Caco-2 (cell line): ENCODE data around the gene ASXL1. TPM values are rescaled to one million over a fixed set of nuclear protein-coding genes. Genes with fewer than 3 reads are reported as not detected.

ENCODE experiments used
- BruUV-seq: library from RNA; stranded (reverse); fragments of 400-500 nt; replicated peaks from 2 replicates; lab custom pipeline; 2021; lab: Mats Ljungman, UMichigan
- CTCF ChIA-PET: fragments of 300-600 bp; sonication (Branson Sonifier 250); formaldehyde crosslinking; loops from one replicate; lab custom pipeline; 2022; ENCODE audit warnings: antibody characterized with exemption; lab: Charles Lee
- POLR2A ChIA-PET: fragments of 300-600 bp; sonication (Branson Sonifier 250); formaldehyde crosslinking; loops from one replicate; lab custom pipeline; 2022; ENCODE audit warnings: antibody characterized with exemption; lab: Charles Lee
- DNase-seq, 2 experiments: peaks; one replicate each; pipeline versions ENCODE4 v3.0.0 to v3.0.0-alpha.2; 2020 to 2022
- H3K27me3 ChIP-seq: replicated peaks from 2 replicates; pipeline ENCODE4 v1.6.0; 2011; ENCODE audit warnings: low read length; ENCODE audit not compliant: control insufficient read depth, insufficient read depth
- H3K36me3 ChIP-seq: 2 replicates; pipeline ENCODE4 v1.5.1; 2011; ENCODE audit warnings: low read length; ENCODE audit not compliant: control insufficient read depth, insufficient read depth
- H3K4me1 ChIP-seq: fragments of 250-450 bp; sonication (Bioruptor Pico); 2 replicates; pipeline ENCODE4 v1.5.1; 2020; ENCODE audit warnings: mild to moderate bottlenecking
- H3K4me3 ChIP-seq: 2 replicates; pipeline ENCODE4 v1.5.1; 2011; ENCODE audit warnings: low read depth, mild to moderate bottlenecking, control low read depth, low read length
- H3K9me3 ChIP-seq: fragments of 250-450 bp; sonication (Bioruptor Pico); 2 replicates; pipeline ENCODE4 v1.5.1; 2020; ENCODE audit warnings: mild to moderate bottlenecking, moderate library complexity
- H3K27ac Mint-ChIP-seq: one replicate; pipeline ENCODE4 v1.8.0; 2022; ENCODE audit warnings: mixed read lengths; ENCODE audit not compliant: unreplicated experiment
- H3K27me3 Mint-ChIP-seq: one replicate; pipeline ENCODE4 v1.8.0; 2022; ENCODE audit warnings: mixed read lengths; ENCODE audit not compliant: insufficient read depth, unreplicated experiment
- H3K36me3 Mint-ChIP-seq: one replicate; pipeline ENCODE4 v1.8.0; 2022; ENCODE audit warnings: mild to moderate bottlenecking, mixed read lengths; ENCODE audit not compliant: insufficient read depth, unreplicated experiment
- H3K4me1 Mint-ChIP-seq: one replicate; pipeline ENCODE4 v1.8.0; 2022; ENCODE audit warnings: low read depth, mixed read lengths; ENCODE audit not compliant: unreplicated experiment
- H3K4me3 Mint-ChIP-seq: one replicate; pipeline ENCODE4 v1.8.0; 2022; ENCODE audit warnings: mild to moderate bottlenecking, moderate library complexity, mixed read lengths; ENCODE audit not compliant: unreplicated experiment
- H3K9me3 Mint-ChIP-seq: one replicate; pipeline ENCODE4 v1.8.0; 2022; ENCODE audit warnings: mixed read lengths; ENCODE audit not compliant: unreplicated experiment
- intact Hi-C: fragments of 100-400 bp; cut with micrococcal nuclease; formaldehyde crosslinking; loops from one replicate; pipeline ENCODE4 v1.10.0; 2022; ENCODE audit not compliant: unreplicated experiment
- total RNA-seq: library from RNA; stranded (reverse); gene quantifications from 2 replicates; pipeline ENCODE4 v1.2.3, GENCODE V29; 2022
- TF ChIP-seq, protein P1 (sequence below), 2 experiments: fragments of 200-600 bp in 1 of 2; IDR thresholded peaks; 1 replicate in 1 of 2; 2 replicates in 1 of 2; pipeline versions ENCODE4 v1.5.1 to v1.8.0; 2011 to 2022; ENCODE audit warnings: antibody characterized with exemption in 1 of 2, control low read depth in 1 of 2, inconsistent platforms in 1 of 2, low read depth in 1 of 2, low read length in 1 of 2, mild to moderate bottlenecking in 1 of 2, moderate library complexity in 1 of 2; ENCODE audit not compliant: insufficient read depth in 1 of 2, severe bottlenecking in 1 of 2, unreplicated experiment in 1 of 2

The ASXL1 gene
- total RNA-seq, 1 experiment from 2014 or later: 226 TPM

DNA sequence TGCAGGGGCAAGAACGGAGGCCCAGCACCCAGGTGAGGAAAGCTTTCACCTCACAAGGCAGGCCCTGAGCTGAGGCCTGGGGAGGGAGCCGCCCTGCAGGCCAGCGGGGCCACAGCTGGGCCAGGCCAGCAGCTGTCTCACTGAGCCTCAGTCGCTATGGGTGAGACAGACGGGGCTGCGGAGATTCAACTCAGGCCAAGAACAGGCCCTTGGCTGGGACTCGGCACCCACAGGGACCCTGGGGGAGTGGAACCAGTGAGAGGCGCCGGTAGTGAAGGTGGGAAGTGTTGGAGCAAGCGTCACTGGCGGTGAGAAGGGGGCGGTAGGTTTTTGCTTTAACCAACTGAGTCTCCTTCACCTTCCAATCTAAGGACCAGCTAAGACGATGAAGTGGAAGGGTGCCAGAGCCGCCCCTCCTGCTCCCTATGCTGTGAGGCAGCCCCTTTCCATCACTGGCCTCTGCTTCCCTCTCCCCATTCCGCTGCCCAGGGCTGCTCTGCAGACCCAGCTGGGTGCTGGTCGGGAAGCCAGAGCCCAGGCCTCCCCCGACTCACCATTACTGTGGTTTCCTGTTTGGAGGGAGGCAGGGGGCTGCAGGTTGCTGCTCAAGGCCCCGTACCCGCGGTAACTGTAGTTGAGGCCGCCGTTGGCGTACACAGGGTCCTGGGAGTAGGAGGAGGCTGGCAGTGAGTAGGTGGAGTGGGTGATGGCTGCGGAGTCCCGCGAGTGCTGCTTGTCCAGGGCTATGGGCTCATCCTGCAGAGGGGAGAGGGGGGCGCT is 93.7 kb downstream of the ASXL1 start:
- peak overlapping the region; percentile 17 for H3K27ac Mint-ChIP-seq
- H3K4me3 Mint-ChIP-seq: no peak overlapping the region
- H3K9me3 Mint-ChIP-seq: no peaks in the 10 kb centered on the region
- TF ChIP-seq, protein P1, sequence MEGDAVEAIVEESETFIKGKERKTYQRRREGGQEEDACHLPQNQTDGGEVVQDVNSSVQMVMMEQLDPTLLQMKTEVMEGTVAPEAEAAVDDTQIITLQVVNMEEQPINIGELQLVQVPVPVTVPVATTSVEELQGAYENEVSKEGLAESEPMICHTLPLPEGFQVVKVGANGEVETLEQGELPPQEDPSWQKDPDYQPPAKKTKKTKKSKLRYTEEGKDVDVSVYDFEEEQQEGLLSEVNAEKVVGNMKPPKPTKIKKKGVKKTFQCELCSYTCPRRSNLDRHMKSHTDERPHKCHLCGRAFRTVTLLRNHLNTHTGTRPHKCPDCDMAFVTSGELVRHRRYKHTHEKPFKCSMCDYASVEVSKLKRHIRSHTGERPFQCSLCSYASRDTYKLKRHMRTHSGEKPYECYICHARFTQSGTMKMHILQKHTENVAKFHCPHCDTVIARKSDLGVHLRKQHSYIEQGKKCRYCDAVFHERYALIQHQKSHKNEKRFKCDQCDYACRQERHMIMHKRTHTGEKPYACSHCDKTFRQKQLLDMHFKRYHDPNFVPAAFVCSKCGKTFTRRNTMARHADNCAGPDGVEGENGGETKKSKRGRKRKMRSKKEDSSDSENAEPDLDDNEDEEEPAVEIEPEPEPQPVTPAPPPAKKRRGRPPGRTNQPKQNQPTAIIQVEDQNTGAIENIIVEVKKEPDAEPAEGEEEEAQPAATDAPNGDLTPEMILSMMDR (IDR thresholded peaks at IDR 0.05; ENCODE audit: insufficient read depth in 1 of 2, low read depth in 1 of 2, low read length in 1 of 2, severe bottlenecking in 1 of 2, unreplicated experiment in 1 of 2): peak in 1 of 2 experiments; percentile 22
- peaks cover 17% of the 10 kb centered on the region for H3K36me3 ChIP-seq
- H3K36me3 Mint-ChIP-seq: peaks cover 88% of the 10 kb centered on the region
- no peaks in the 10 kb centered on the region for H3K4me1 Mint-ChIP-seq
- peak in 1 of 2 experiments; percentile 51 for DNase-seq
- H3K4me3 ChIP-seq: no peak overlapping the region
- H3K9me3 ChIP-seq: no peaks in the 10 kb centered on the region
- H3K27me3 ChIP-seq: no peaks in the 10 kb centered on the region
- H3K27me3 Mint-ChIP-seq: no peaks in the 10 kb centered on the region
- ChIA-PET POLR2A (no interaction called here), CTCF (interaction anchor here (0.7 to 1.2 kb wide), 3 partner anchors 14 to 201 kb away, joined by 3 to 4 read pairs (median 3); no protein-coding TSS in a partner anchor)
- BruUV-seq: no TSS peak
- no peaks in the 10 kb centered on the region for H3K4me1 ChIP-seq
- intact Hi-C loops: no loop called here

DNA sequence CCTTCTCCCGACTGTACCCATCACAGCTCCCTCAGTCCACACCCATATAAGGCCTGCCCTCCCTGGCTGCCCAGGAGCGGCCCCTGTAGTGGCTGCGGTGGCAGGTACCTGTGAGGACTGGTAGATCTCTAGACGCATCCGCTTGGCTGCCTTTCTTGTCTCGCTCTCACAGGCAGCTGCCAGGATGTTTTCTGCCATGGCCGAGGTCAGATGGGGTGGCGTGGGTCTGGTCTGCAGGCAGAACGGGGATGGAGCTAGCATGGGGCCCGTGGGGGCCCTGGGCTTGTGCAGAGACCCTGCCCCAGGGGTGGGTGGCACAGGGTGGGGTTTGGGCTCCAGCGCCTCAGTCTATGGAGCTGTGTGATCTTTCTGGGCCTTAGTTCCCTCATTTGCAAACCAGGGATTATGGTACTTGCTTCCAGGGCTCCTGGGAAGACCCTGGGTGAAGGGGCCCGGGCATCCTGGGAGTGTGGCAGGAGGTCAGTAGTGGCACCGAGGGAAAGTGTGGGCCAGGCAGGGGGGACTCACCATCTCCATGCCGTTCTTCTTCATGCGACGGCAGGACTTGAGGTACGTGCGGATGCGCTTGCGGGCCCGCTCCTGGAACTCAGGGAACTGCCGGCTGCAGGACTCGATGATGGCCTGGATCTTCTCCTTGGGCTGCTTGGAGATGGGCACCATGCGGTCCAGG is 94.8 kb downstream of the ASXL1 start:
- intact Hi-C loops: no loop called here
- H3K27ac Mint-ChIP-seq: peak overlapping the region; percentile 17
- no peaks in the 10 kb centered on the region for H3K27me3 Mint-ChIP-seq
- no peaks in the 10 kb centered on the region for H3K4me1 Mint-ChIP-seq
- peaks cover 80% of the 10 kb centered on the region for H3K36me3 Mint-ChIP-seq
- Histone ChIP-seq H3K4me1 (no peaks in the 10 kb centered on the region), H3K36me3 (peaks cover 16% of the 10 kb centered on the region), H3K27me3 (no peaks in the 10 kb centered on the region), H3K4me3 (no peak overlapping the region), H3K9me3 (no peaks in the 10 kb centered on the region)
- no peak overlapping the region for H3K4me3 Mint-ChIP-seq
- TF ChIP-seq, protein P1 (IDR thresholded peaks at IDR 0.05; ENCODE audit: insufficient read depth in 1 of 2, low read depth in 1 of 2, low read length in 1 of 2, severe bottlenecking in 1 of 2, unreplicated experiment in 1 of 2): no peak
- POLR2A ChIA-PET: no interaction called here
- DNase-seq: no peak
- BruUV-seq: no TSS peak
- CTCF ChIA-PET: interaction anchor here (0.6 kb wide), 1 partner anchor 32 kb away, joined by 3 read pairs; no protein-coding TSS in a partner anchor
- H3K9me3 Mint-ChIP-seq: no peaks in the 10 kb centered on the region

GRCh38 chr20:32453467-32454163 is 95.5 kb downstream of the ASXL1 start:
- H3K36me3 Mint-ChIP-seq: peaks cover 80% of the 10 kb centered on the region

More at GRCh38 chr20:32453467-32454163, 95.5 kb downstream of the ASXL1 start:
- ChIA-PET POLR2A (no interaction called here), CTCF (interaction anchor here (0.6 to 0.7 kb wide), 3 partner anchors 23 to 145 kb away, joined by 3 read pairs; no protein-coding TSS in a partner anchor)
- Mint-ChIP-seq H3K9me3 (no peaks in the 10 kb centered on the region), H3K4me1 (peaks cover 4% of the 10 kb centered on the region), H3K27me3 (no peaks in the 10 kb centered on the region), H3K27ac (no peak overlapping the region), H3K4me3 (no peak overlapping the region)
- intact Hi-C loops: no loop called here
- Histone ChIP-seq H3K9me3 (no peaks in the 10 kb centered on the region), H3K4me1 (no peaks in the 10 kb centered on the region), H3K27me3 (no peaks in the 10 kb centered on the region), H3K36me3 (peaks cover 14% of the 10 kb centered on the region), H3K4me3 (no peak overlapping the region)
- DNase-seq: no peak
- no TSS peak for BruUV-seq
- TF ChIP-seq, protein P1 (IDR thresholded peaks at IDR 0.05; ENCODE audit: insufficient read depth in 1 of 2, low read depth in 1 of 2, low read length in 1 of 2, severe bottlenecking in 1 of 2, unreplicated experiment in 1 of 2): no peak
